GM21390 (cell line): ENCODE data around the gene AAGAB.
A peak's percentile ranks its signal among the peaks of the same experiment; 100 is the strongest.
"Not testable (repeated sequence)": the region's sequence is repeated elsewhere in the genome, so short reads cannot be mapped to it uniquely, and the experiment has no call there.

Experiments
- ATAC-seq: cut with Tn5 transposase; IDR thresholded peaks from one replicate; pipeline ENCODE4 v1.9.1; 2021; ENCODE audit not compliant: unreplicated experiment

Gene AAGAB

DNA sequence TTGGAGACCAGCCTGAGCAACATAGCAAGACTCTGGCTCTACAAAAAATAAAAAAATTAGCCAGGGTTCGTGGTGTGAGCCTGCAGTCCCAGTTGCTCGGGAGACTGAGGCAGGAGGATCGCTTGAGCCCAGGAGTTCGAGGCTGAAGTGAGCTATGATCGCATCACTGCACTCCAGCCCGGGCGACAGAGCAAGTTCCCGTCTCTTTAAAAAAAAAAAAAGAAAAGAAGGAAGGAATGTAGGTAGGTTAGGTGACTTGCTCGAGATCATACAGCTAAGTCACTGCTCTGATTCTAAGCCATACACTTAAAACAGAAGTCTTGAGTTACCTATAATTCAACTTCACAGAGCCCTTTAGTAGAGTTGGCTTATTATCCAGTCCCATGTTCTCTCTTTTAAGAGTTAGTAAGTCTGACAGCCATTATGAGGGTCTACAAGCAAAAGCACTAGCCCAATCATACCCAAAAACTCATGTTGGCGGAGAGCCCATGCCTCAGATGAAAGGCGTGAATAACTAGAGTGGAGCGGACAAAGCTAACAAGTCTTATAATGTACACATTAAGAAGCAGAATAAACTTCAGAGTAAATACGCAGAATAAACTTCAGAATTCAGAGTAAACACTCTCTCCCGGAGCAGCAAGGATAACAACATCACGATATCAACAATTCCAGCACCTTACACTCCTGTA lies 768 bp downstream of the AAGAB start:
- ATAC-seq: no peak

DNA sequence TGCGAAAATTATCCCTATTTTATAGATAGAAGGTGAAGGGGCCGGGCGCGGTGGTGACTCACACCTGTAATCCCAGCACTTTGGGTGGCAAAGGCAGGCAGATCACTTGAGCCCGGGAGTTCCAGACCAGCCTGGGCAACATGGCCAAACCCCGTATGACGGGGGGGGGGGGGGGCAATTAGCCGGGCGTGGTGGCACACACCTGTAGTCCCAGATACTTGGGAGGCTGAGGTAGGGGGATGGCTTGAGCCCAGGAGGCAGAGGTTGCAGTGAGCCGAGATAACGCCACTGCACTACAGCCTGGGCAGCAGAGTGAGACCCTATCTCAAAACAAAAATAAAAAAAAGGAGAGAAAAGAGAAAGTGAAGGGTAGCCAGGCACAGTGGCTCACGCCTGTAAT lies 1.4 kb downstream of the AAGAB start:
- ATAC-seq: no peak

DNA sequence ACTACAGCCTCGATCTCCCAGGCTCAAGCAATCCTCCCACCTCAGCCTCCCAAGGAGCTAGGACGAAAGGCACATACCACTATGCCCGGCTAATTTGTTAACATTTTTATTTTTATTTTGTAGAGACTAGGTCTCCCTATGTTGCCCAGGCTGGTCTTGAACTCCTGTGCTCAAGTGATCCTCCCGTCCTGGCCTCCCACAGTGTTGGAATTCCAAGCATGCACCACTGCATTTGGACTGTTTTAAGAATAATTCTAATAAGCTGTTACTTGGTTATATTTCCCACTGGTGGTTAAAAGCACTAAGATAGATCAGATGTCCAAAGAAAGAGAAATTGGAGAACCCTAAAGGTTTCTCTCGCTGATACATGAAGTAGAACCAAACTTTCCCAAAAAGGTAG lies 3.1 kb downstream of the AAGAB start:
- no peak for ATAC-seq

DNA sequence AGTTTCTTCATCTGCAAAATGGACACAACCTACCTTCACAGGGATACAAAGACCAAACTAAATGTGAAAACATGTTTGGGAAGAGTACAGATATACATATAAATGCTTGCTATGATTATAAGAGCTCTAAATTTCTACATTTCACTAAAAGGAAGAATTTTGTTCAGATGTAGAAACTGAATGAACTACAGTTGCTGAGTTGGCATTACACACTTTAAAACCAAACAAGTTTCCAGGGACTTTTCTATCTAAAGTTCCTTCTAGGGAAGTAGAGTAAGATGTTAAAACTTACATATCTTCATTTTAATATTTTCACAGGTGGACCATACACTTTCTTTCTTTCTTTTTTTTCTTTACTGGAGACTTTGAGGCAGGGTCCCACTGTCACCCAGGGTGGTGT lies 4.6 kb downstream of the AAGAB start:
- no peak for ATAC-seq

DNA sequence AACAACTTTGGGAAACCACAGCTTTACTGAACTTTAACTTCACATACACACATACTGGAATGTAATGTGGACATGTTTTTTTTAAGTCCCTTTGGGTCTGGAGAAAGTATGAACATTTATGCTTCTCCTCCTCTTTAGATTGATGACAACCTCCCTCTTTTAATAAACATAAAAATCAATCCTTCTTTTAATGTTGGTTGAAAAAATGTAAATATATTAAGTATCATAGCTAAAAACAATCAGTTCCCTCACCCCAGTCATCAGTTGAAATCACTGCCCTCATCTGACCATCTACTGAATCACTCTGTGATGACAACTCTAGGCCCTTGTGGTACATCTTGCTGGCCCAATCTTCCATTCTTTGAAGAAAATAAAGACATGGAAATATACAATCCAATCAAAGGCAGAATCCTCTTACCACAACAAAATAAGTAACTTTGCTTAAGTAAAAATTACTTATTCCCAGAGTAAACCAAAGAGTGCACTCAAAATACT lies 6.4 kb downstream of the AAGAB start:
- ATAC-seq: no peak

DNA sequence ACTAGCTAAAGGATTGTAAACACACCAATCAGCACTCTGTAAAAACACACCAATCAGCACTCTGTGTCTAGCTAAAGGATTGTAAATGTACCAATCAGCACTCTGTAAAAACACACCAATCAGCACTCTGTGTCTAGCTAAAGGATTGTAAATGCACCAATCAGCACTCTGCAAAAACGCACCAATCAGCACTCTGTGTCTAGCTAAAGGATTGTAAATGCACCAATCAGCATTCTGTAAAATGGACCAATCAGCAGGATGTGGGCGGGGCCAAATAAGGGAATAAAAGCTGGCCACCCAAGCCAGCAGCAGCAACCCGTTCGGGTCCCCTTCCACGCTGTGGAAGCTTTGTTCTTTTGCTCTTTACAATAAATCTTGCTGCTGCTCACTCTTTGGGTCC lies 7.9 kb downstream of the AAGAB start:
- ATAC-seq: not testable (repeated sequence)

DNA sequence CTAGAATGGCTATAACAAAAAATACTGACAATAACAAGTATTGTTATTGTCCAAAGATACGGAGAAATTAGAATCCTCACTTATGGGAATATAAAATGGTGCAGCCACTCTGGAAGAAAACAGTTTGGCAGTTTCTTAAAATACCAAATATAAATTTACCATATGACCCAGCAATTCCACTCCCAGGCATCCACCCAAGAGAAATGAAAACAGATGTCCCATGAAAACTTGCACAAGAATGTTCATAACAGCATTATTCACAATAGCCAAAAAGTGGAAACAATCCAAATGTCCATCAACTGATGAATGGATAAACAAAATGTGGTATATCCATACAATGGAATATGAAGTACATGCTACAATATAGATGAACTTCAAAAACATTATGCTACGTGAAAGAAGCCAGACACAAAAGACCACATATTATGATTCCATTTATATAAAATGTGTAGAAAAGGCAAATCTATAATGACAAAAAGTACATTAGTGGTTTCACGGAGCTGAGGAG lies 9.4 kb downstream of the AAGAB start:
- ATAC-seq: no peak

DNA sequence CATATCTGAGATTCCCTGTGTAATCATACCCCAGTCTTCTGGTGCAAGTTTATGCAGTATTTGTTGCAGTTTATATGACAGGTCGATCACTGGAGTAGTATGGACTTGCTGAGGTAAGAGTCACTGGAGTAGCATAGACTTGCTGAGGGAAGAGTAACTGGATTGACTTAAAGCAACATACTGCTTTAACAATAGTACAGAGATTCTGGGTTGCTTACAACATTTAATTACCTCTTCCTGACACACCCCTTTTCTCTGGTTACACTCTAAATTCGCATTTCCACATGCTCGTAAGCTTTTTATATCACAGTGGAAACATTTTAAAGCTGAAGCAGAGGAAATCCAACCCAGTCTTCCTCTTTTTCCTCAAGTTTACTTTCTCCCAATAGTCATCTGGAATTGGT lies 11.8 kb downstream of the AAGAB start:
- no peak for ATAC-seq

DNA sequence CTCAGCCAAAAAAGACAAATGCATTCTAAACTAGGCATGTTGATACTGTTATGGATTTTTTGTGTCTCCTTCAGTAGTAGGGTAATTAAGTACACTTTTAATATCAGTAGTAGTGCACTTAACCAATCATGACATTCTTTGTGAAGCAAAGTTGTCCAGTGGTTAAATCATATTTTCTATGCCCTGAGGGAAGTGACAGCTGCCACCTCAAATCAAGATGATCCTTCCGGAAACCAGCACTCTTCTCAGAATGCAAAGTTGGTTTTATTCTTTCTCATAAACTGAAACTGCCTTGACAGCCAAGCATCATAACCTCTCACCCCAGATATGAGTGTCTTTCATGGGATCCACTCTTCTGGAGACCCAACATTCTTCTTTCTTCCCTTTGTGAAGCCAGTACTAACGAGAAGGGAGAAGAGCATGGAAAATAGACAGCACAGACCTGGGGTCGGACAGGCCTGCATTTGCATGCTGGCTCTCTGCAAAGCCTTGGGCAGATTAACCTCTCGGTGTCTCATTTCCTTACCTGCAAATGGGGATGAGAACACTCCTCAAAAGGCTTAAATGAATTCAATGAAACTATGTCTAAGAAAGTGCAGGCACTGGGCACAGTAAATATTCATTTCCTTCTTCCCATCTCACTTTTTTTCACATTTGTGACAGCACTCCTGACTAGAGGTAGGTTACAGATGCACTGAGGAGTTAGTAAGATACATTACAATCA lies 13.2 kb downstream of the AAGAB start:
- peak; percentile 79 for ATAC-seq

DNA sequence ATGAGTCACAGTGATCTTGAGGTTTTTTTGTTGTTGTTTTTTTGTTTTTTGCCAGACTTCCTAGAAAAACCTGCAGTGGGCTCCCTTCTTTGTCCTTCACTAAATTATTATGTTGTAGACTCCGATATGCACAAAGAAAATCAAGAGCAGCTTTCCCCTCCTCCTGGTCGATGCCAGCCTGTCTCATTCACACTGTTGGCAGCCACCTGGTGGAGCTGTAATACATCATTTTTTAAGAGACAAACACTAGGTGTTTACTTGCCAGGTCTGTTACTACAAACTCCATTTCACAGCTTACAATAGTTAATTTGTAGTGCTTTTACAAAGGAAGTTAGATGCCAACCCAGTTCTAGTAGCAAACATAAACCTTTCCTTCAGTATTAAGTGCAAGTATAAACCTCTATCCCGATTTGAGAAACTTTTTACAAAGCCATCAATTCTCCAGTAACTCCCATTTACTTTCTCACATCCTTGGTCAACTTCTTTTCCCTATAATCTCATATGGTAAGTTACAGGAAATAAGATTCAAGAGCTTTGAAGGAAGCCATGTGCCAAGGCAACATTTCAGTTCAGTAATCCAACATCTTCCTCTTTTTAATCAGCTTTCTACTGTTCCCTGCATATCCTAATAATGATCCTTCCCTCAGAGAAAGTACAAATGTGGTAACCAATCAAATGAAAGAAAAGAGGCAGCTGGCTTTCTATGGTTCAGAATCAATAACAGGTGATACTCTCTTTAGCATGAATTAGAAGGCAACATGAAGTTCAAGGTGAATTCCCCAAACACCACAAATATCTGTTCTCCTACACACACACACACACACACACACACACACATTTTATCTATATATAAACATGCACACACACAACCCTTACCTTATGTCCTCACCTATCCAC lies 14.0 kb downstream of the AAGAB start:
- ATAC-seq: no peak

DNA sequence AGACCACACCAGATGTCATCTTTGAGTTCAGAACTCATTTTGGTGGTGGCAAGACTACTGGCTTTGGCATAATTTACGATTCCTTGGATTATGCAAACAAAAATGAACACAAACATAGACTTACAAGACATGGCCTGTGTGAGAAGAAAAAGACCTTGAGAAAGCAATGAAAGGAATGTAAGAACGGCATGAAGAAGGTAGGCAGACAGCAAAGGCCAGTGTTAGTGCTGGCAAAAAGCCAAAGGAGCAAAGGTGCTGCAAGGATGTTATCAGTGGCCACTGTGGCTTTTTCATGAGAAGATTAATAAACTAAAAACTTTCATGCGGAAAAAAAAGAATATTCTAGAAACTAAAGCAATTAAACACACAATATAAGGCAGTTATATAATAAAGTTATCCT lies 21.9 kb downstream of the AAGAB start:
- no peak for ATAC-seq

DNA sequence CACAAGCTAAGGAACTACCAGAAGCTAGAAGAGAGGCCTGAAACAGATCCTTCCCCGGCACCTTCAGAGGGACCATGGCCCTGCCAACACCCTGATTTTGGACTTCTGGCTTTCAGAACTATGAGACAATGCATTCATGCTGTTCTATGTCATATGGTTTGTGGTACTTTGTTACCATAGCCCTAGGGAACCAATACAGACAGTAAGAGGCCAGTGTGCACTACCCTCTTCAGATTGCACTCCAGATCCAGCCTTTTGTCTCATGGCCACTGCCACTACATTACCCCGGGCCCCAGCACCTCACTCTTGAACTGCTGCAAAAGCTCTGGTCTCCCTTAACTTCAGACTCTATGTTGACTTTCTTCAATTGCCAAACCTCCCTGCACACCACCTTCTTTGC lies 24.0 kb downstream of the AAGAB start:
- no peak for ATAC-seq

DNA sequence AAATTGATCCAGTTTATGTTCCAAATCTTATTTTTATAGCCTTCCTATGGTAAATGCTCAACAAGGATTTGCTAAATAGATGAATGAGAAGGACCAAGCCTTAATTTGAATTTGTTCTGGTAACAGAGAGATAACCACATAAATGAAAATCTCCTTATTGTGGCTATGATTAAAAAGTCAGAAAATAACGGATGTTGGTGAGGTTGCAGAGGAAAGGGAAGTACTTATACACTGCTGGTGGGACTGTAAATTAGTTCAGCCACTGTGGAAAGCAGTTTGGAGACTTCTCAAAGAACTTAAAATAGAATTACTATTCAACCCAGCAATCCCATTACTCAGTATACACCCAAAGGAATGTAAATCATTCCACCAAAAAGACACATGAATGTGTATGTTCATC lies 26.2 kb downstream of the AAGAB start:
- no peak for ATAC-seq

DNA sequence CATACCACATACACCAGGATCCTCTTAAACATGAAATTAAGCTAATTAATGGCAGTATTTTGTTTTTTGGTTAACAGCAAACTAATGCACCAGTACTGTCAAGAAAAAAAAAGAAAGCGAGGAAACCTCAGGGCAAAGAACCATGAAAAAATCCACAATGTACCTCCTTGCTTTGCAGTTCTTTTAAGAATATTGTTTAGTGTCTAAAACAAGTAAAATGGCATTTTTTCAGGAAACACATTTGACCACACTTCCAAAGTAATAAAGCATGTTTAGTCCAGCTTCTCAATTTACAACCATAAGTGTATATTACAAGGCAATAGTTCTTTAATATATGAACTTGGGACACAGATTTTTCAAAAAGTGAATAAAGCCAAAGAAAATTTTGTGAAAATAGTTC lies 26.6 kb downstream of the AAGAB start:
- ATAC-seq: no peak

DNA sequence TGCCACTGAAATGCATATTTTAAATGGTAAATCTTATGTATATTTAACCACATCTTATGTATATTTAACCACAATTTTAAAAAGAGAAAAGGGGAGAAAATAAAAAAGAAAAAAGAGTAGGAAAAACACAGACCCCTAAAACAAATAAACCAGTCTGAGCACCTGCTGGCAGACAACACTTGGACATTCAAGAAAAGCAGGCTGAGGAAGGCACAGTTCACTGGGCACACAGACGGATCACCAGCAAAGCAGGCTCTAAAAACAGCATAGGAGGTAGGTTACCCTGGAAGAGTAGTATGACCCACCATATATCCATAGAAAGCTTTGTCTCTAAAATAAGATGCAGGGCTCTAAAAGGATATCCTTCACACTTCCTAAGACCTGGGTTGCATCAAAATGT lies 27.0 kb downstream of the AAGAB start:
- no peak for ATAC-seq

DNA sequence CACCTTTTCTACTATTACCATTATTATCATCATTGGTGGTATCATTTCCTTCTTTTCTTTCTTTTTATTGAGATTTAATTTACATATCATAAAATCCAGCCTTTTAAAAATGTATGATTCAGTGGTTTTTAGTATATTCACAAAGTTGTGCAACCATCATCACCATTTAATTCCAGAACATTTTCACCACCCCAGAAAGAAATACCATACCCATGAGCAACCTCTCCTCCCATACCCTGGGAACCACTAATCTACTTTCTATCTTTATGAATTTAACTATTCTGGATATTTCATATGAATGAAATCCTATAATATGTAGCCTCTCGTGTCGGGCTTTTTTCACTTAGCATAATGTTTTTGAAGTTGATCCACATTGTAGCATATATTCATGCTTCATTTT lies 29.1 kb downstream of the AAGAB start:
- no peak for ATAC-seq

DNA sequence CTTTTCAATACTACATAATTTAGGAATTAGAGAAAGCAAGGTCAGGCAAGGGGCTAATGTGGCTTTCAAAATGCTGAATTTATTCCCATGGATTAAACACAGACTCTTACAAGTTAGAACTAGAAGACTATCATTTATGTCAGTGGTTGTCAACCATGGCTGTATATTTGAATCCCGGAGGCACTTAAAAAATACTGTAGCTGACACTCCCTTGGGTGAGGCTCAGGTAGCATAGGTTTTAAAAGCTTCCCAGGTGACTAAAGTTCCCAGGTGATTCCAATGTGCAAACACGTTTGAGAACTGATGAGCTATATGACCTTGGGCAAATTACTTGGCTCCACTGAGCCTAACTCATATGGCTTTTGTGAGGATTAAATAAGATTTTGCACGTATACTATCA lies 29.6 kb downstream of the AAGAB start:
- no peak for ATAC-seq

DNA sequence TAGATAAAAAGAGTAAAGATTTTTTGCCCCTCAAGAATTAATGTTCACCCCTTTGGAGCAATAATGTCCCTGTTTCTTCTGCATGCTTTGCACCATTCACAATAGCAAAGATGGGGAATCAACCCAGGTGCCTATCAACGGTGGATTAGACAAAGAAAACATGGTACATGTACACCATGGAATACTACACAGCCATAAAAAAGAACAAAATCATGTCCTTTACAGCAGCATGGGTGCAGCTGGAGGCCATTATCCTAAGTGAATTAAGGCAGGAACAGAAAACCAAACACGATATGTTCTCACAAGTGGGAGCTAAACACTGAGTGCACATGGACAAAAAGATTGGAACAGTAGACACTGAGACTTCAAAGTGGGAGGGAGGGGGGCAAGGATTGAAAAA lies 35.2 kb downstream of the AAGAB start:
- ATAC-seq: no peak

DNA sequence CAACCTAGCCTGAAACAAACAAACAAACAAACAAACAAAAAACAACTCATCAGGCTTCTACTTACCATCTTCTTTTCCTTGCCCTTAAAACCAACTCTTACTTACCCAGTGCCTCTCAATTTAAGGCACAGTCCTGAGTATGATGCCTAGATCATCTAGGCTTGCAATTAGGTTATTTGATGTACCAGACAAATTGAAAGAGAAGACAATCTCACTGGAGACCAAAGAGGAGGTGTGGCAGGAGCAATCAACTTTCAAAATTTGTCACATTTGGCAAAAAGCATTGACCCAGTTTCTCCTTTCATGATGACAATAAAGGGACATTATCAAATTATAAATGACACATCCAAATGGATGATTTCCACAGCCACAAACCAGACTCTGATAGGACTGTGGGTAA lies 36.0 kb downstream of the AAGAB start:
- ATAC-seq: no peak

DNA sequence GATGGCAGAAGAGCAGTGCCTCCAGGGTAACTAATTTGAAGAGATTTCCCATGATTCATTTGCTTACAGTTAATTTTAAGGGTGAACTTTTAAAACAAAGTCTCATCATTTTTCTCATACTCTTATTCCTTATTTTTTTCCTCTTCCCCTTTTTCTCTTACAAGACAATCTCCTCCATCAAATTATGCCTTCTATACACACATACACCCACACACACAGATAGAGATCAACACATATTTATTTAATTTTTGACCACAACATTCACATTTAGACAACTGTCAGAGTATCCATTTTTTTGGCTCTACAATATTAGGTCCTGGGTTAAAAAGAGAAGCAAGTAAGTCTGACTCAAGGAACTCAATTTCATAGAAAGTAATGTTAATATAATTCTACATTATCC lies 37.6 kb downstream of the AAGAB start:
- no peak for ATAC-seq

DNA sequence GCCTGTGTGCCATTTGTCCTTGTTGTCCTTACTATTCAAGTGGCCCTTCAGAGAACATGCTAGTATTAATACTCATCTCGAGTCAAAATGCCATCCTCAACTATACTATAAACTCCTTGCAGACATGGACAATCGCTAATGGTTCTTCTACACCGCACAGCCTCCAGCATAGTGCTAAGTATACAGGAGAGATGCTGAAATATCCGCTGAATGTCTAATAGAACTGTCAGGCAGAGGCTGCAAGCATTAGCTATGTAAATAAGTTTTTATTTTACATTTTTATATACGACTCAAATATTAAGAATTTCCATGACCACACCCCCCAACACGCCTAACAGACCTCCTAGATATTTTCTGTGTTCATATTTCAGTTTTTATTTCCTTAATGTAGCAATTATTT lies 39.4 kb downstream of the AAGAB start:
- no peak for ATAC-seq
